ENCODE data around the gene SLC22A3.

The SLC22A3 gene

GRCh38 chr6:160418370-160418769 is 70.2 kb downstream of the SLC22A3 start:
- no peak for TF ChIP-seq CTCF (IDR thresholded peaks at IDR 0.05; ENCODE audit: extremely low read depth, missing control alignments)
- DNase-seq (ENCODE audit: low spot score): no peak

- no peak for DNase-seq (ENCODE audit: low spot score)
- TF ChIP-seq CTCF (IDR thresholded peaks at IDR 0.05; ENCODE audit: extremely low read depth, missing control alignments): no peak
These were observed 71.3 kb downstream of the SLC22A3 start for GRCh38 chr6:160419488-160419887.

GRCh38 chr6:160420253-160420968 is 72.2 kb downstream of the SLC22A3 start:
- DNase-seq (ENCODE audit: low spot score): no peak
- TF ChIP-seq CTCF (IDR thresholded peaks at IDR 0.05; ENCODE audit: extremely low read depth, missing control alignments): no peak

GRCh38 chr6:160420969-160421556 is 72.9 kb downstream of the SLC22A3 start:
- DNase-seq (ENCODE audit: low spot score): no peak
- TF ChIP-seq CTCF (IDR thresholded peaks at IDR 0.05; ENCODE audit: extremely low read depth, missing control alignments): no peak

- TF ChIP-seq CTCF (IDR thresholded peaks at IDR 0.05; ENCODE audit: extremely low read depth, missing control alignments): no peak
- no peak for DNase-seq (ENCODE audit: low spot score)
These were observed 73.7 kb downstream of the SLC22A3 start for GRCh38 chr6:160421854-160422253.

- no peak for DNase-seq (ENCODE audit: low spot score)
- TF ChIP-seq CTCF (IDR thresholded peaks at IDR 0.05; ENCODE audit: extremely low read depth, missing control alignments): no peak
These were observed 76.1 kb downstream of the SLC22A3 start for GRCh38 chr6:160424256-160424655.

- no peak for DNase-seq (ENCODE audit: low spot score)
- no peak for TF ChIP-seq CTCF (IDR thresholded peaks at IDR 0.05; ENCODE audit: extremely low read depth, missing control alignments)
These were observed 78.0 kb downstream of the SLC22A3 start for GRCh38 chr6:160426136-160426535.
